Uterus (tissue), 2 donors: ENCODE measurements around the gene FAM120A.

Experiments
- CTCF ChIP-seq, 4 experiments: fragments of 200-600 bp in 2 of 4; fragments of 450-650 bp in 2 of 4; sonication (generic) in 2 of 4; IDR thresholded peaks; one replicate each; pipeline ENCODE4 v1.5.1; 2016 to 2019; ENCODE audit warnings: antibody characterized with exemption in 4 of 4, mild to moderate bottlenecking in 2 of 4, moderate library complexity in 1 of 4
- POLR2A ChIP-seq, 2 donors: fragments of 450-650 bp; IDR thresholded peaks; one replicate each; pipeline ENCODE4 v1.6.1; 2016; ENCODE audit warnings: antibody characterized with exemption in 2 of 2, mild to moderate bottlenecking in 1 of 2, moderate library complexity in 1 of 2

DNA sequence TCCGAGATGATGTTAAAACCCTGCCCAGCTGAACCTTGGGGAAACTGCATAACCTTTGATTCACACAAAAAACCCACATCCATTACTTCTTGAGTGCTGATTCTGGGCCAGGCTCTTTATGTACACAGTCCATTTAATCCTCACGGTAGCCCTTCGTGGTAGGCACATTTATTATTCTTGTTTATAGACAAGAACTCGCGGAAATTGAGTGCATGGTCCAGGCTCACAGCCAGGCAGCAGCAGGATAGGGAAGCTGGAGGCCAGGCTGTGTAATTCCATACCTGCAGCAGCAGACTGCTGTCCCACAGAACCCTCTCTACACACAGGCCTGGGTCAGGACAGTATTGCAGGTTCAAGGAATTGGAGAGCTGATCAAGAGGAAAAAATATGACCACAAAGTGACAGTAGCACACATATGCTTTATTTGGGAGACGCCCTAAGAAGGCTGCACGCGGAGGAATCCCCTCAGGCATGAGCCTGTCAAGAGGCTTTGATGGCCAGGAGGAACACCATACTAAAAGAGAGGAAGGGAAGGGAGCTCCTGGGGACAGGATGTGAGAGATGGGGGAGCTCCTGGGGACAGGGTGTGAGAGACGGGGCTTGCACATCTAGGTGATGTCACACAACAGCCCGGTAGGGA, 28.4 kb upstream of the FAM120A start:
- TF ChIP-seq POLR2A (IDR thresholded peaks at IDR 0.05): no peak
- TF ChIP-seq CTCF (IDR thresholded peaks at IDR 0.05): no peak
